ENCODE data around the gene TFEC.

- no peak for TF ChIP-seq CTCF (IDR thresholded peaks at IDR 0.05 in 8 of 11, conservative IDR thresholded peaks at IDR 0.05 in 3 of 11)
- TF ChIP-seq POLR2AphosphoS5 (IDR thresholded peaks at IDR 0.05): no peak
- TF ChIP-seq POLR2A (IDR thresholded peaks at IDR 0.05): no peak
Observed at GRCh38 chr7:115953592-115954255, 76.8 kb downstream of the TFEC start.

Data from spleen (tissue), 7 donors.